BE2C (cell line): Measurements from ENCODE around the gene CLSTN2.

Experiments
- DNase-seq: peaks from one replicate; pipeline ENCODE4 v3.0.0-alpha.2; 2020
- H3K27me3 ChIP-seq: fragments of 250-450 bp; sonication (Bioruptor Pico); 2 replicates; pipeline ENCODE4 v1.5.1; 2020; ENCODE audit warnings: mild to moderate bottlenecking
- H3K36me3 ChIP-seq: fragments of 250-450 bp; sonication (Bioruptor Pico); 2 replicates; pipeline ENCODE4 v1.5.1; 2020; ENCODE audit warnings: mild to moderate bottlenecking
- H3K4me1 ChIP-seq: fragments of 250-450 bp; sonication (Bioruptor Pico); 2 replicates; pipeline ENCODE4 v1.5.1; 2020
- H3K4me3 ChIP-seq: 2 replicates; pipeline ENCODE4 v1.5.1; 2011; ENCODE audit warnings: low read depth, low read length
- H3K9me3 ChIP-seq: fragments of 250-450 bp; sonication (Bioruptor Pico); 2 replicates; pipeline ENCODE4 v1.5.1; 2020
- TF ChIP-seq, protein P1 (sequence below): IDR thresholded peaks from 2 replicates; pipeline ENCODE4 v1.5.1; 2012; ENCODE audit warnings: mild to moderate bottlenecking, low read depth, low read length

CLSTN2 gene

GRCh38 chr3:140459462-140459861 lies 524.5 kb downstream of the CLSTN2 start:
- TF ChIP-seq, protein P1, sequence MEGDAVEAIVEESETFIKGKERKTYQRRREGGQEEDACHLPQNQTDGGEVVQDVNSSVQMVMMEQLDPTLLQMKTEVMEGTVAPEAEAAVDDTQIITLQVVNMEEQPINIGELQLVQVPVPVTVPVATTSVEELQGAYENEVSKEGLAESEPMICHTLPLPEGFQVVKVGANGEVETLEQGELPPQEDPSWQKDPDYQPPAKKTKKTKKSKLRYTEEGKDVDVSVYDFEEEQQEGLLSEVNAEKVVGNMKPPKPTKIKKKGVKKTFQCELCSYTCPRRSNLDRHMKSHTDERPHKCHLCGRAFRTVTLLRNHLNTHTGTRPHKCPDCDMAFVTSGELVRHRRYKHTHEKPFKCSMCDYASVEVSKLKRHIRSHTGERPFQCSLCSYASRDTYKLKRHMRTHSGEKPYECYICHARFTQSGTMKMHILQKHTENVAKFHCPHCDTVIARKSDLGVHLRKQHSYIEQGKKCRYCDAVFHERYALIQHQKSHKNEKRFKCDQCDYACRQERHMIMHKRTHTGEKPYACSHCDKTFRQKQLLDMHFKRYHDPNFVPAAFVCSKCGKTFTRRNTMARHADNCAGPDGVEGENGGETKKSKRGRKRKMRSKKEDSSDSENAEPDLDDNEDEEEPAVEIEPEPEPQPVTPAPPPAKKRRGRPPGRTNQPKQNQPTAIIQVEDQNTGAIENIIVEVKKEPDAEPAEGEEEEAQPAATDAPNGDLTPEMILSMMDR = no peak
- Histone ChIP-seq H3K36me3 (no peaks in the 10 kb centered on the region), H3K4me3 (no peak overlapping the region), H3K27me3 (no peaks in the 10 kb centered on the region), H3K9me3 (no peaks in the 10 kb centered on the region), H3K4me1 (0 out of 2 replicates have a peak, but pooled peaks cover 4% of the 10 kb centered on the region)
- DNase-seq = no peak

DNA sequence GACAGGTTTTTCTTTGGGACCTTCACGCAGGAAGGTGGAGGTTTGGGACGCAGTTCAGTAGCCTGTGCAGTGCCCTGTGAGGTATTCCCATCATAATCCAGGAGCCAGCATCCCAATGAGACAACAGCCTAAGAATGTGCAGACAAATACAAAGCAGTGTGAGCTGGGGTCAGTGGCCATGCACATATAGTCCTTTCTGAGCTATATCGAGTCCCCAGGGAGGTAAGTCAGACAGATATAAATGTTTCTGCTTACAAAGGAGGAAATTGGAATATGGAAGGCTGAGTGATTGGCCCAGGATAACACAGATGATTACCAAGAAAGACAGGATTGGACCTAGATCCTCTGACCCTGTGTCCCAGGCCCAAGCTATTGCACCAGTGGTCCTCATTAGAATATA lies 526.3 kb downstream of the CLSTN2 start:
- TF ChIP-seq, protein P1 = no peak
- no peak for DNase-seq
- Histone ChIP-seq H3K27me3 (no peaks in the 10 kb centered on the region), H3K9me3 (no peaks in the 10 kb centered on the region), H3K4me3 (no peak overlapping the region), H3K36me3 (no peaks in the 10 kb centered on the region), H3K4me1 (0 out of 2 replicates have a peak, but pooled peaks cover 4% of the 10 kb centered on the region)

GRCh38 chr3:140463355-140463754 lies 528.4 kb downstream of the CLSTN2 start:
- Histone ChIP-seq H3K4me3 (no peak overlapping the region), H3K9me3 (no peaks in the 10 kb centered on the region), H3K36me3 (no peaks in the 10 kb centered on the region), H3K4me1 (0 out of 2 replicates have a peak, but pooled peaks cover 4% of the 10 kb centered on the region), H3K27me3 (no peaks in the 10 kb centered on the region)
- DNase-seq = no peak
- TF ChIP-seq, protein P1 = no peak

- Histone ChIP-seq H3K36me3 (no peaks in the 10 kb centered on the region), H3K9me3 (no peaks in the 10 kb centered on the region), H3K4me3 (no peak overlapping the region), H3K27me3 (no peaks in the 10 kb centered on the region), H3K4me1 (peaks cover 9% of the 10 kb centered on the region)
- no peak for DNase-seq
- TF ChIP-seq, protein P1 = no peak
Measured at GRCh38 chr3:140465988-140466387, 531.0 kb downstream of the CLSTN2 start.

GRCh38 chr3:140466535-140466934 lies 531.5 kb downstream of the CLSTN2 start:
- Histone ChIP-seq H3K27me3 (no peaks in the 10 kb centered on the region), H3K4me1 (peaks cover 9% of the 10 kb centered on the region), H3K9me3 (no peaks in the 10 kb centered on the region), H3K36me3 (no peaks in the 10 kb centered on the region), H3K4me3 (no peak overlapping the region)
- no peak for DNase-seq
- TF ChIP-seq, protein P1 = no peak

- Histone ChIP-seq H3K4me1 (peaks cover 13% of the 10 kb centered on the region), H3K36me3 (no peaks in the 10 kb centered on the region), H3K4me3 (no peak overlapping the region), H3K9me3 (no peaks in the 10 kb centered on the region), H3K27me3 (no peaks in the 10 kb centered on the region)
- TF ChIP-seq, protein P1 = no peak
- no peak for DNase-seq
Measured at GRCh38 chr3:140467104-140467577, 532.2 kb downstream of the CLSTN2 start.
